Stimulated activated CD8-positive, alpha-beta memory T cell treated with anti-CD3 and anti-CD28 coated beads, Interleukin-4, amount 100 ng/mL, for 1 hour (primary cell): ENCODE measurements around the gene STK16.
A peak's percentile ranks its signal among the peaks of the same experiment; 100 is the strongest.

Experiments used
- DNase-seq, 2 donors: peaks; one replicate each; pipeline ENCODE4 v3.0.0-alpha.2; 2020; ENCODE audit warnings: low read depth in 2 of 2, low spot score in 1 of 2

Gene STK16

GRCh38 chr2:219268294-219268693 lies 23.0 kb downstream of the STK16 start:
- DNase-seq, result no peak

- DNase-seq, result no peak
Observed at GRCh38 chr2:219269362-219270054, 24.2 kb downstream of the STK16 start.

GRCh38 chr2:219270055-219270372 lies 24.7 kb downstream of the STK16 start:
- DNase-seq, result no peak

GRCh38 chr2:219271021-219271420 lies 25.7 kb downstream of the STK16 start:
- DNase-seq, result no peak

- no peak for DNase-seq
Observed at GRCh38 chr2:219272356-219272755, 27.1 kb downstream of the STK16 start.

- no peak for DNase-seq
Observed at GRCh38 chr2:219272995-219273394, 27.7 kb downstream of the STK16 start.

GRCh38 chr2:219273937-219274336 lies 28.7 kb downstream of the STK16 start:
- DNase-seq, result no peak

GRCh38 chr2:219274361-219274921 lies 29.2 kb downstream of the STK16 start:
- DNase-seq, result no peak

GRCh38 chr2:219277703-219278654 lies 32.7 kb downstream of the STK16 start:
- peak; percentile 43 to 59 for DNase-seq

GRCh38 chr2:219278655-219279150 lies 33.4 kb downstream of the STK16 start:
- DNase-seq, result no peak

GRCh38 chr2:219279151-219279915 lies 34.1 kb downstream of the STK16 start, which contains the start of gene DNAJB2:
DNAJB2 (plus strand) TSS chr2:219279366; CDS start chr2:219279834, 468 bp downstream.
- DNase-seq, result peak; percentile 94 to 97

- no peak for DNase-seq
Observed at GRCh38 chr2:219279916-219280516, 34.7 kb downstream of the STK16 start.

GRCh38 chr2:219280651-219281050 lies 35.4 kb downstream of the STK16 start:
- no peak for DNase-seq

GRCh38 chr2:219281588-219281987 lies 36.3 kb downstream of the STK16 start:
- no peak for DNase-seq

- no peak for DNase-seq
Observed at GRCh38 chr2:219282375-219282774, 37.1 kb downstream of the STK16 start.

- no peak for DNase-seq
Observed at GRCh38 chr2:219282943-219283581, 37.8 kb downstream of the STK16 start.

GRCh38 chr2:219284501-219285372 lies 39.5 kb downstream of the STK16 start:
- no peak for DNase-seq

- DNase-seq, result no peak
Observed at GRCh38 chr2:219285373-219285735, 40.1 kb downstream of the STK16 start.

GRCh38 chr2:219285894-219286425 lies 40.7 kb downstream of the STK16 start:
- DNase-seq, result no peak
